K562 (cell line): ENCODE data around the gene GOT1. TPM values are rescaled to one million over a fixed set of nuclear protein-coding genes. Genes with fewer than 3 reads are reported as not detected.

Source experiments
- ATAC-seq: fragments of 200-7000 bp; cut with Tn5 transposase; 3 replicates; pipeline ENCODE4 v1.9.1; 2020; ENCODE audit warnings: moderate library complexity
- BruUV-seq: library from RNA; stranded (reverse); fragments of 400-500 nt; replicated peaks from 2 replicates; lab custom pipeline; 2021; lab: Mats Ljungman, UMichigan
- CTCF ChIA-PET: fragments of 300-600 bp; formaldehyde crosslinking; extraction: SDS; loops from one replicate; lab custom pipeline; 2021; ENCODE audit warnings: low intra/inter-chr PET ratio; lab: Yijun Ruan, JAX
- POLR2A ChIA-PET: fragments of 300-600, 350-650 bp; sonication (Branson Sonifier 250); formaldehyde crosslinking; extraction: SDS; loops from one replicate; lab custom pipeline; 2021; ENCODE audit warnings: antibody characterized with exemption, inconsistent platforms; lab: Yijun Ruan, JAX
- DNase-seq, 4 experiments: peaks; one replicate each; pipeline versions ENCODE4 v3.0.0 to v3.0.0-alpha.2; 2011 to 2018; ENCODE audit warnings: low spot score in 3 of 4, mixed read lengths in 3 of 4; ENCODE audit errors: extremely low read depth in 1 of 4
- FAIRE-seq: peaks from 2 replicates; lab custom pipeline; 2011; peaks lifted over from hg19 to GRCh38; lab: Jason Lieb, UNC
- H2AFZ ChIP-seq: 2 replicates; pipeline ENCODE4 v1.6.0; 2011; ENCODE audit warnings: low read depth, low read length, control low read depth, inconsistent platforms
- H3K27ac ChIP-seq: fragments of 200-600 bp; 3 replicates; pipeline ENCODE4 v1.8.0; 2011; ENCODE audit warnings: low read depth, mild to moderate bottlenecking, control low read depth, inconsistent platforms, low read length, moderate library complexity, mixed read lengths; ENCODE audit errors: extremely low read depth
- H3K27me3 ChIP-seq, 2 experiments: fragments of 300-600 bp in 1 of 2; 2 replicates in 1 of 2; 3 replicates in 1 of 2; pipeline versions ENCODE4 v1.6.0 to v1.8.0; 2011; ENCODE audit warnings: inconsistent platforms in 2 of 2, low read length in 2 of 2, mild to moderate bottlenecking in 1 of 2, mixed read lengths in 1 of 2, moderate library complexity in 1 of 2; ENCODE audit not compliant: control insufficient read depth in 2 of 2, insufficient read depth in 2 of 2
- H3K36me3 ChIP-seq: fragments of 300-600 bp; 3 replicates; pipeline ENCODE4 v1.8.0; 2011; ENCODE audit warnings: mild to moderate bottlenecking, low read length, inconsistent platforms; ENCODE audit not compliant: control insufficient read depth, insufficient read depth
- H3K4me1 ChIP-seq, 2 experiments: fragments of 200-600 bp in 1 of 2; replicated peaks in 1 of 2; 2 replicates in 1 of 2; 3 replicates in 1 of 2; pipeline versions ENCODE4 v1.5.1 to v1.8.0; 2011; ENCODE audit warnings: inconsistent platforms in 2 of 2, low read length in 2 of 2, mild to moderate bottlenecking in 1 of 2, mixed read lengths in 1 of 2, moderate library complexity in 1 of 2; ENCODE audit not compliant: control insufficient read depth in 2 of 2, insufficient read depth in 2 of 2
- H3K4me2 ChIP-seq: 2 replicates; pipeline ENCODE4 v1.6.1; 2011; ENCODE audit warnings: low read length, control low read depth, inconsistent platforms, mixed read lengths; ENCODE audit not compliant: insufficient read depth
- H3K4me3 ChIP-seq: fragments of 200-600 bp; sonication (generic), shearing (Covaris generic); 2 replicates; pipeline ENCODE4 v1.5.1; 2016; ENCODE audit warnings: control low read depth, inconsistent platforms
- H3K79me2 ChIP-seq: fragments of 200-600 bp; 3 replicates; pipeline ENCODE4 v1.8.0; 2011; ENCODE audit warnings: low read length, inconsistent platforms; ENCODE audit not compliant: control insufficient read depth, insufficient read depth
- H3K9ac ChIP-seq, 2 experiments: 2 replicates each; pipeline versions ENCODE4 v1.6.0 to v1.6.1; 2011; ENCODE audit warnings: low read depth in 2 of 2, low read length in 2 of 2, control low read depth in 1 of 2, inconsistent platforms in 1 of 2, mild to moderate bottlenecking in 1 of 2, mixed read lengths in 1 of 2; ENCODE audit not compliant: insufficient read depth in 1 of 2
- H3K9me1 ChIP-seq: one replicate; pipeline ENCODE4 v1.6.0; 2011; ENCODE audit warnings: inconsistent platforms, mild to moderate bottlenecking, low read length, moderate library complexity; ENCODE audit not compliant: control insufficient read depth, insufficient read depth
- H3K9me3 ChIP-seq: replicated peaks from 2 replicates; pipeline ENCODE4 v1.5.1; 2011; ENCODE audit warnings: low read depth, low read length, inconsistent platforms; ENCODE audit not compliant: control insufficient read depth, insufficient read depth
- H4K20me1 ChIP-seq: replicated peaks from 2 replicates; pipeline ENCODE4 v1.6.1; 2011; ENCODE audit warnings: low read length, inconsistent platforms, mixed read lengths; ENCODE audit not compliant: control insufficient read depth, insufficient read depth
- FOXK1 ChIP-seq: sonication (generic); formaldehyde crosslinking; IDR thresholded peaks from 2 replicates; pipeline ENCODE4 v1.8.0; 2022; ENCODE audit warnings: missing genetic modification reagents, mild to moderate bottlenecking, borderline replicate concordance
- FOXO4 ChIP-seq: fragments of 450-650 bp; formaldehyde crosslinking; IDR thresholded peaks from 2 replicates; pipeline ENCODE4 v1.4.0; 2020; ENCODE audit warnings: mild to moderate bottlenecking, moderate library complexity
- GTF2E2 ChIP-seq: fragments of 200-800 bp; sonication (Bioruptor generic); IDR thresholded peaks from 2 replicates; pipeline ENCODE4 v1.6.1; 2016; ENCODE audit warnings: missing genetic modification characterization, missing compliant biosample characterization
- KDM1A ChIP-seq, 2 experiments: fragments of 450-650 bp; IDR thresholded peaks; 2 replicates each; pipeline ENCODE4 v1.6.1; 2016; ENCODE audit warnings: mild to moderate bottlenecking in 2 of 2
- KDM2B ChIP-seq: fragments of 250-450 bp; sonication (Bioruptor Pico); IDR thresholded peaks from 2 replicates; pipeline ENCODE4 v1.8.0; 2021; ENCODE audit warnings: mild to moderate bottlenecking, moderate library complexity
- MAX ChIP-seq: sonication (generic); formaldehyde crosslinking; IDR thresholded peaks from 2 replicates; pipeline ENCODE4 v1.9.0; 2022; ENCODE audit warnings: mild to moderate bottlenecking, missing genetic modification reagents
- NFATC3 ChIP-seq: fragments of 450-650 bp; IDR thresholded peaks from 2 replicates; pipeline ENCODE4 v1.6.1; 2017; ENCODE audit warnings: mild to moderate bottlenecking
- NRF1 ChIP-seq, 2 experiments: fragments of 450-650 bp; IDR thresholded peaks in 1 of 2; conservative IDR thresholded peaks in 1 of 2; 2 replicates each; pipeline ENCODE4 v1.6.1; 2014; ENCODE audit warnings: mild to moderate bottlenecking in 2 of 2
- POLR2AphosphoS5 ChIP-seq: IDR thresholded peaks from 2 replicates; pipeline ENCODE4 v1.6.1; 2011; ENCODE audit warnings: mild to moderate bottlenecking, low read depth, low read length, moderate library complexity; ENCODE audit not compliant: control insufficient read depth, insufficient read depth
- POLR2H ChIP-seq: IDR thresholded peaks from 2 replicates; pipeline ENCODE4 v1.6.1; 2016; ENCODE audit warnings: missing genetic modification characterization, low read depth, mild to moderate bottlenecking, control low read depth, missing compliant biosample characterization, moderate library complexity
- PRDM10 ChIP-seq: fragments of 450-650 bp; IDR thresholded peaks from 2 replicates; pipeline ENCODE4 v1.6.1; 2018; ENCODE audit not compliant: partially characterized antibody
- TCF7 ChIP-seq: sonication (generic); IDR thresholded peaks from 2 replicates; pipeline ENCODE4 v1.6.1; 2016; ENCODE audit warnings: antibody characterized with exemption, borderline replicate concordance
- U2AF1 ChIP-seq: fragments of 200-400 bp; formaldehyde crosslinking; optimal IDR thresholded peaks from 2 replicates; pipeline ENCODE3; 2017; ENCODE audit warnings: mild to moderate bottlenecking, low read depth, low read length, moderate library complexity
- ZBED1 ChIP-seq: IDR thresholded peaks from 2 replicates; pipeline ENCODE4 v1.6.1; 2014
- ZKSCAN1 ChIP-seq: fragments of 150-350 bp; IDR thresholded peaks from 2 replicates; pipeline ENCODE4 v1.6.1; 2016; ENCODE audit warnings: low read depth, low read length
- ZNF174 ChIP-seq: fragments of 250-450 bp; sonication (Bioruptor Pico); IDR thresholded peaks from 2 replicates; pipeline ENCODE4 v1.4.0; 2020; ENCODE audit warnings: mild to moderate bottlenecking
- ZNF589 ChIP-seq: fragments of 200-800 bp; sonication (Bioruptor generic); IDR thresholded peaks from 2 replicates; pipeline ENCODE4 v1.6.1; 2016; ENCODE audit warnings: low read depth, missing genetic modification characterization, missing compliant biosample characterization
- WGBS: fragments of 100-300 bp; shearing (Covaris generic); methylation state at CpG from one replicate; pipeline ENCODE4 v1.1.6; 2016; ENCODE audit warnings: low coverage, mixed read lengths; ENCODE audit not compliant: insufficient coverage; ENCODE audit errors: missing lambda C conversion rate; 5-methylcytosine and 5-hydroxymethylcytosine counted together
- in situ Hi-C: fragments of 300-500 bp; cut with MboI; formaldehyde crosslinking; loops from 4 replicates; pipeline ENCODE4 v1.15.0; 2018; ENCODE audit warnings: inconsistent platforms, mixed read lengths
- intact Hi-C: fragments of 100-400 bp; cut with micrococcal nuclease; formaldehyde crosslinking; loops from 2 replicates; pipeline ENCODE4 v1.14.2; 2022
- polyA plus RNA-seq, 8 experiments: library from polyadenylated mRNA; depleted of rRNA in 4 of 8; stranded (reverse) in 5 of 8; unstranded in 3 of 8; fragments of >200 nt; fragmentation: Nextera tagmentation in 2 of 8; fragmentation: Illumina TruSeq in 1 of 8; extraction: Ambion mirVana in 2 of 8; extraction: Trizol in 1 of 8; gene quantifications; 2 replicates each; pipeline versions ENCODE4 v1.2.1 to v1.2.3, GENCODE V29; 2011 to 2014; ENCODE audit warnings: inconsistent platforms in 1 of 8, missing spikeins in 1 of 8
- total RNA-seq, 7 experiments: library from RNA; depleted of rRNA in 6 of 7; stranded (reverse); fragments of >200 nt in 6 of 7; fragmentation: Illumina TruSeq in 2 of 7; extraction: Trizol in 2 of 7; gene quantifications; 2 replicates each; pipeline versions ENCODE4 v1.2.1 to v1.2.3, GENCODE V29; 2011 to 2021; ENCODE audit warnings: low replicate concordance in 1 of 7

The GOT1 gene
- total and polyA plus RNA-seq, 9 of the 15 experiments (the other 6 are each of a cell fraction or from before 2014, with no cell fraction given) = 55.7 to 166 (median 75.4) TPM

- Histone ChIP-seq H3K4me2 (no peak overlapping the region), H3K9me3 (no peaks in the 10 kb centered on the region), H3K27me3 (no peaks in the 10 kb centered on the region), H3K27ac (no peak overlapping the region), H2AFZ (no peak overlapping the region), H3K9me1 (no peaks in the 10 kb centered on the region), H3K79me2 (no peaks in the 10 kb centered on the region), H3K4me1 (no peaks in the 10 kb centered on the region), H3K4me3 (no peak overlapping the region), H3K36me3 (peaks cover 84% of the 10 kb centered on the region; the same call in 2 of the 3 replicates), H3K9ac (no peak overlapping the region), H4K20me1 (peaks cover 5% of the 10 kb centered on the region; the same call in 1 of the 2 replicates)
- in situ Hi-C loops = no loop called here
- TF ChIP-seq NRF1 (conservative IDR thresholded peaks at IDR 0.05 in 1 of 2, IDR thresholded peaks at IDR 0.05 in 1 of 2) = no peak
- no peak for TF ChIP-seq NFATC3
- TF ChIP-seq POLR2H = no peak
- TF ChIP-seq ZKSCAN1 = no peak
- TF ChIP-seq KDM1A (IDR thresholded peaks at IDR 0.05) = no peak
- no peak for TF ChIP-seq FOXO4 (CRISPR knock-in tag)
- no peak for TF ChIP-seq ZNF174 (CRISPR knock-in tag)
- no peak for TF ChIP-seq ZBED1
- TF ChIP-seq GTF2E2 (tag) = no peak
- no peak for TF ChIP-seq MAX (CRISPR knock-in tag)
- no peak for TF ChIP-seq PRDM10
- TF ChIP-seq TCF7 = no peak
- TF ChIP-seq U2AF1 = no peak
- no peak for TF ChIP-seq FOXK1
- no peak for TF ChIP-seq KDM2B (CRISPR knock-in tag)
- TF ChIP-seq ZNF589 = no peak
- TF ChIP-seq POLR2AphosphoS5 = no peak
- no peak for ATAC-seq
- ChIA-PET POLR2A (interaction anchor here (0.8 to 1.0 kb wide), 2 partner anchors 8 to 22 kb away, joined by 3 to 5 read pairs; no protein-coding TSS in a partner anchor), CTCF (no interaction called here)
- 93% methylated on average over 5 of the region's 9 CpGs for WGBS
- DNase-seq = no peak
- no peak for FAIRE-seq
- BruUV-seq = no TSS peak
- intact Hi-C loops = no loop called here
Observed at GRCh38 chr10:99403674-99404073, 26.8 kb downstream of the GOT1 start.
